Activated T-helper 17 cell treated with anti-CD3 and anti-CD28 coated beads, Interleukin-2, amount 50 U/mL, for 72 hours (primary cell): ENCODE results near the gene KANSL1L. TPM values are rescaled to one million over a fixed set of nuclear protein-coding genes. Genes with fewer than 3 reads are reported as not detected.

Experiments
- ATAC-seq: fragments of 150-1000 bp; cut with Tn5 transposase; replicated peaks from 2 replicates; pipeline ENCODE4 v1.10.0; 2021; ENCODE audit warnings: mild to moderate bottlenecking, moderate library complexity
- H3K27ac Mint-ChIP-seq: one replicate; pipeline ENCODE4 v1.8.0; 2022; ENCODE audit warnings: mixed read lengths
- H3K27me3 Mint-ChIP-seq: one replicate; pipeline ENCODE4 v1.8.0; 2022; ENCODE audit warnings: mixed read lengths
- H3K36me3 Mint-ChIP-seq: one replicate; pipeline ENCODE4 v1.8.0; 2022; ENCODE audit warnings: low read depth, mild to moderate bottlenecking, mixed read lengths
- H3K4me1 Mint-ChIP-seq: one replicate; pipeline ENCODE4 v1.8.0; 2022; ENCODE audit warnings: mixed read lengths
- H3K4me3 Mint-ChIP-seq: one replicate; pipeline ENCODE4 v1.8.0; 2022; ENCODE audit warnings: mild to moderate bottlenecking, mixed read lengths
- H3K9me3 Mint-ChIP-seq: one replicate; pipeline ENCODE4 v1.8.0; 2022; ENCODE audit warnings: mixed read lengths
- total RNA-seq, 2 donors: library from RNA; stranded (reverse); gene quantifications; one replicate each; pipeline ENCODE4 v1.2.3, GENCODE V29; 2022

The KANSL1L gene
- total RNA-seq, 2 donors from 2014 or later = 4.3 to 10.3 TPM

DNA sequence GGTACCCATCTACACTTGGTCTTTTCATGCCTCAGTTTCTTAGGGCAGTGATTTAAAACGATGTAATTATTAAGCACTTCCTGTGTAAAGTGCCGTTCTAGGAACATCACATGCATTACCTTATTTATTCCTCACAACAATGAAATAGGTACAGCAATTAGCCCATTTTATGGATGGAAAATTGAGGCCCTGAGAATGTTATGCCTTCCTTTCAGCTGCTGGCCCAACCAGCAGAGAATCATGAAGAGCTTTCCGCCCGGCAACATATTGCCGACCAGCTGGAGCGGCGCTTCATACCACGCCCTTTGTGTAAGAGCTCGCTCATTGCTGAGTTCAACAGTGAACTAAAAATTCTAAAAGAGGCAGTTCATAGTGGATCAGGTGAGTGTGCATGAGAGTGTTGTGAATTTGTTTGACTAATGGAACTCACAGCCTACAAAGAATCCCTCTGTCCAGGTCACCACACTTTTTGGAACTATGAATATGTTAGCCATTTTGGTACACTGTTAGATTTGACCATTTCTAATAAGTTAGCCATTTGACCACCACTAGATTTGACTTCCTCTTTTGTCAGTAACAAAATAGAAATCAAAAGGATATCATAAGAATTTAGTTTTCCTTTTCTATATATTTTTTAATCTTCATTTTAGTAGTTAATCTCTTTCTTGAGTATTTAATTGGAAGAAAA is 194.4 kb downstream of the KANSL1L start:
- no peak for ATAC-seq
- Mint-ChIP-seq H3K9me3 (no peaks in the 10 kb centered on the region), H3K4me3 (no peak overlapping the region), H3K27ac (no peak overlapping the region), H3K27me3 (peaks cover 17% of the 10 kb centered on the region), H3K36me3 (no peaks in the 10 kb centered on the region), H3K4me1 (no peaks in the 10 kb centered on the region)

DNA sequence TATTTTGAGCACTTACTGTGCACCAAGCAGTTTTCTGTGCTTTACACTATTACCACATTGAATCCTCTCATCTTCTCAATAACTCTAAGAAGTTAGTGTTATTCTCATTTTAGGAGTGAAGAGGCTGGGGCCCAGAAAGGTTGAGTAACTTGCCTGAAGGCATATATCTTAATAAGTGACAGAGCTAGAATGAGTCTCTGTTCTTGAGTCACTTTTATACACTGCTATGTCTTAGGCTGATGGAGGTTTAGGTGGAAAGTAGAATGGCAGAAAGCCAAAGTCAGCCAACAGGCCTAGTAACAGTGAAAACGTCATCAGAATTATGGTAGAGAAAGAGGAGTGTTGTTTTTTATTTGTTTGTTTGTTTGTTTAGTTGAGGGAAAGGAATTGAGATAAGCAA is 196.6 kb downstream of the KANSL1L start:
- no peak overlapping the region for H3K4me3 Mint-ChIP-seq
- H3K36me3 Mint-ChIP-seq = no peaks in the 10 kb centered on the region
- ATAC-seq = no peak
- H3K27ac Mint-ChIP-seq = no peak overlapping the region
- H3K9me3 Mint-ChIP-seq = no peaks in the 10 kb centered on the region
- H3K4me1 Mint-ChIP-seq = no peaks in the 10 kb centered on the region
- H3K27me3 Mint-ChIP-seq = peaks cover 15% of the 10 kb centered on the region

DNA sequence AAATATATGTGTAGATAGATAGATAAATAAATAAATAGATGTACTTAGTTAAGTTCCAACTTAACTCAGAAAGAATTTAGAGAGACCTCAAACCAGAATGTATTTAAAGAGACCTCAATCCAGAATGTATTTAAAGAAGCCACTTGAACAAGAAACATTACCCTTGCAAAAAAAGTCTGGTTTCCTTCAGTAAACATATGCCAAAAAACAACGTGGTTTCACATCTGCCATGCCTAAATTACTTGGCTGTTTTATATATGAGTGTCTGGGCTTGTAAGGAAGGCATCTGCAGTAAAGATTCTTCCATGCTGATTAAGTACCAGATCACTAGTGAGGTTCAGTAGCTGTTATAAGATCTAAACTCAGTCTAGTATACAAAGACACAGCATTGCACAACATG is 197.9 kb downstream of the KANSL1L start:
- Mint-ChIP-seq H3K9me3 (no peaks in the 10 kb centered on the region), H3K36me3 (no peaks in the 10 kb centered on the region), H3K27me3 (peaks cover 15% of the 10 kb centered on the region), H3K4me3 (no peak overlapping the region), H3K4me1 (no peaks in the 10 kb centered on the region), H3K27ac (no peak overlapping the region)
- no peak for ATAC-seq

Other genes starting within 250 kb of the KANSL1L start
- gene RPE, start 168.8 kb downstream of the KANSL1L start, total RNA-seq = 10 to 100 TPM; 33.9 to 61.9 TPM
- gene ACADL, start 54.0 kb upstream of the KANSL1L start, total RNA-seq = not detected
- not detected for gene MYL1, start 143.8 kb upstream of the KANSL1L start, total RNA-seq